ENCODE results near the gene CD248.
A peak's percentile ranks its signal among the peaks of the same experiment; 100 is the strongest.

Gene CD248

GRCh38 chr11:66312549-66313320 lies 4.1 kb downstream of the CD248 start:
- H3K4me1 ChIP-seq (ENCODE audit: control insufficient read depth, insufficient read depth, low read length) = no peaks in the 10 kb centered on the region
- ChIA-PET CTCF (interaction anchor here (0.5 to 3.4 kb wide), 31 partner anchors 9 to 424 kb away, joined by 3 to 29 read pairs (median 5); partner anchors contain the start of genes B4GAT1, BRMS1 and RIN1), POLR2A (interaction anchor here (0.5 to 2.2 kb wide), 22 partner anchors 9 to 806 kb away, joined by 3 to 32 read pairs (median 4); partner anchors contain the start of genes BRMS1, FIBP, KDM2A and MRPL11)
- peak overlapping the region; percentile 41; the same call in 1 of the 2 replicates for H3K27ac ChIP-seq (ENCODE audit: extremely low read depth, low read depth, low read length)
- H3K9me3 ChIP-seq (ENCODE audit: control insufficient read depth, insufficient read depth, low read depth, low read length) = no peaks in the 10 kb centered on the region
- peak overlapping the region; percentile 46 for H3K4me3 ChIP-seq (ENCODE audit: low read depth, low read length)
- no peaks in the 10 kb centered on the region for H3K36me3 ChIP-seq (ENCODE audit: control insufficient read depth in 2 of 2, insufficient read depth in 1 of 2, low read length in 2 of 2)
- TF ChIP-seq ZNF768 (tag by site-specific recombination; IDR thresholded peaks at IDR 0.05) (no peak), ZNF843 (tag by site-specific recombination; IDR thresholded peaks at IDR 0.05) (no peak), ZFP37 (tag by site-specific recombination; IDR thresholded peaks at IDR 0.05) (no peak), GLI4 (tag by site-specific recombination; IDR thresholded peaks at IDR 0.05) (no peak), ZNF777 (tag by site-specific recombination; IDR thresholded peaks at IDR 0.05; ENCODE audit: borderline replicate concordance) (no peak), ZNF830 (tag by site-specific recombination; IDR thresholded peaks at IDR 0.05; ENCODE audit: low read depth) (no peak), ZNF211 (tag by site-specific recombination; IDR thresholded peaks at IDR 0.05; ENCODE audit: low read depth) (no peak), ZNF398 (tag by site-specific recombination; IDR thresholded peaks at IDR 0.05) (0 out of 2 replicates have a peak, but pooled peaks have one; percentile 12), SP2 (tag by site-specific recombination; IDR thresholded peaks at IDR 0.05) (peak; percentile 27), ZNF791 (tag by site-specific recombination; IDR thresholded peaks at IDR 0.05) (no peak), ZNF629 (tag by site-specific recombination; IDR thresholded peaks at IDR 0.05) (no peak), REPIN1 (tag by site-specific recombination; IDR thresholded peaks at IDR 0.05; ENCODE audit: low read depth) (no peak), HOXC10 (CRISPR knock-in tag; IDR thresholded peaks at IDR 0.05) (no peak), ZBTB8A (tag by site-specific recombination; IDR thresholded peaks at IDR 0.05) (peak; percentile 98), ZBTB20 (tag by site-specific recombination; IDR thresholded peaks at IDR 0.05) (peak; percentile 41; the same call in 1 of the 2 replicates), GLIS1 (tag by site-specific recombination; IDR thresholded peaks at IDR 0.05) (peak; percentile 51), ZNF391 (tag by site-specific recombination; IDR thresholded peaks at IDR 0.05; ENCODE audit: borderline replicate concordance, low read depth) (no peak), ZNF555 (tag by site-specific recombination; conservative IDR thresholded peaks at IDR 0.05) (no peak), IKZF3 (tag by site-specific recombination; IDR thresholded peaks at IDR 0.05) (no peak), ZNF404 (tag by site-specific recombination; IDR thresholded peaks at IDR 0.05) (no peak), ZNF449 (tag by site-specific recombination; IDR thresholded peaks at IDR 0.05) (peak; percentile 85), ZNF621 (tag by site-specific recombination; IDR thresholded peaks at IDR 0.05) (no peak), ZNF202 (tag by site-specific recombination; IDR thresholded peaks at IDR 0.05; ENCODE audit: borderline replicate concordance) (no peak), SP3 (tag by site-specific recombination; IDR thresholded peaks at IDR 0.05) (peak; percentile 9; the same call in 1 of the 2 replicates), ZNF501 (tag by site-specific recombination; IDR thresholded peaks at IDR 0.05) (no peak), ZNF341 (tag by site-specific recombination; IDR thresholded peaks at IDR 0.05; ENCODE audit: low read depth) (no peak), ZFP3 (tag by site-specific recombination; IDR thresholded peaks at IDR 0.05; ENCODE audit: low read depth) (no peak), OSR2 (tag by site-specific recombination; IDR thresholded peaks at IDR 0.05) (no peak)
- TF ChIP-seq, protein P1, sequence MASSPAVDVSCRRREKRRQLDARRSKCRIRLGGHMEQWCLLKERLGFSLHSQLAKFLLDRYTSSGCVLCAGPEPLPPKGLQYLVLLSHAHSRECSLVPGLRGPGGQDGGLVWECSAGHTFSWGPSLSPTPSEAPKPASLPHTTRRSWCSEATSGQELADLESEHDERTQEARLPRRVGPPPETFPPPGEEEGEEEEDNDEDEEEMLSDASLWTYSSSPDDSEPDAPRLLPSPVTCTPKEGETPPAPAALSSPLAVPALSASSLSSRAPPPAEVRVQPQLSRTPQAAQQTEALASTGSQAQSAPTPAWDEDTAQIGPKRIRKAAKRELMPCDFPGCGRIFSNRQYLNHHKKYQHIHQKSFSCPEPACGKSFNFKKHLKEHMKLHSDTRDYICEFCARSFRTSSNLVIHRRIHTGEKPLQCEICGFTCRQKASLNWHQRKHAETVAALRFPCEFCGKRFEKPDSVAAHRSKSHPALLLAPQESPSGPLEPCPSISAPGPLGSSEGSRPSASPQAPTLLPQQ (tag by site-specific recombination; IDR thresholded peaks at IDR 0.05) = no peak; the same call in 1 of the 2 replicates
- TF ChIP-seq, protein P2, sequence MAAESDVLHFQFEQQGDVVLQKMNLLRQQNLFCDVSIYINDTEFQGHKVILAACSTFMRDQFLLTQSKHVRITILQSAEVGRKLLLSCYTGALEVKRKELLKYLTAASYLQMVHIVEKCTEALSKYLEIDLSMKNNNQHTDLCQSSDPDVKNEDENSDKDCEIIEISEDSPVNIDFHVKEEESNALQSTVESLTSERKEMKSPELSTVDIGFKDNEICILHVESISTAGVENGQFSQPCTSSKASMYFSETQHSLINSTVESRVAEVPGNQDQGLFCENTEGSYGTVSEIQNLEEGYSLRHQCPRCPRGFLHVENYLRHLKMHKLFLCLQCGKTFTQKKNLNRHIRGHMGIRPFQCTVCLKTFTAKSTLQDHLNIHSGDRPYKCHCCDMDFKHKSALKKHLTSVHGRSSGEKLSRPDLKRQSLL (tag by site-specific recombination; IDR thresholded peaks at IDR 0.05) = peak; percentile 63; the same call in 1 of the 2 replicates
- TF ChIP-seq, protein P3, sequence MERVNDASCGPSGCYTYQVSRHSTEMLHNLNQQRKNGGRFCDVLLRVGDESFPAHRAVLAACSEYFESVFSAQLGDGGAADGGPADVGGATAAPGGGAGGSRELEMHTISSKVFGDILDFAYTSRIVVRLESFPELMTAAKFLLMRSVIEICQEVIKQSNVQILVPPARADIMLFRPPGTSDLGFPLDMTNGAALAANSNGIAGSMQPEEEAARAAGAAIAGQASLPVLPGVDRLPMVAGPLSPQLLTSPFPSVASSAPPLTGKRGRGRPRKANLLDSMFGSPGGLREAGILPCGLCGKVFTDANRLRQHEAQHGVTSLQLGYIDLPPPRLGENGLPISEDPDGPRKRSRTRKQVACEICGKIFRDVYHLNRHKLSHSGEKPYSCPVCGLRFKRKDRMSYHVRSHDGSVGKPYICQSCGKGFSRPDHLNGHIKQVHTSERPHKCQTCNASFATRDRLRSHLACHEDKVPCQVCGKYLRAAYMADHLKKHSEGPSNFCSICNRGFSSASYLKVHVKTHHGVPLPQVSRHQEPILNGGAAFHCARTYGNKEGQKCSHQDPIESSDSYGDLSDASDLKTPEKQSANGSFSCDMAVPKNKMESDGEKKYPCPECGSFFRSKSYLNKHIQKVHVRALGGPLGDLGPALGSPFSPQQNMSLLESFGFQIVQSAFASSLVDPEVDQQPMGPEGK (tag by site-specific recombination; IDR thresholded peaks at IDR 0.05) = peak; percentile 25
